Measurements from ENCODE around the gene C1orf35. TPM values are rescaled to one million over a fixed set of nuclear protein-coding genes. Genes with fewer than 3 reads are reported as not detected.
A peak's percentile ranks its signal among the peaks of the same experiment; 100 is the strongest.

C1orf35 gene
- total RNA-seq, 1 donor from 2014 or later, result 14.7 TPM

- Histone ChIP-seq H3K4me3 (peak within 1 kb of the TSS; percentile 78 to 89), H3K4me1 (peaks cover 46% of the 10 kb centered on the region), H3K9me3 (no peaks in the 10 kb centered on the region), H3K27ac (peak within 1 kb of the TSS; percentile 96), H3K27me3 (no peaks in the 10 kb centered on the region), H3K36me3 (no peaks in the 10 kb centered on the region)
- intact Hi-C loops (cut with DNase I), result loop anchor here (2.0 to 10.0 kb wide), 3 partner anchors 25 to 345 kb away; partner anchors contain the start of genes IBA57, RNF187 and TRIM11
- DNase-seq (ENCODE audit: extremely low spot score in 2 of 2), result peak; percentile 100
- TF ChIP-seq CTCF (IDR thresholded peaks at IDR 0.05) (peak; percentile 26 to 32 (median 27)), POLR2AphosphoS5 (IDR thresholded peaks at IDR 0.05; ENCODE audit: insufficient read depth in 1 of 2, low read depth in 1 of 2) (peak; percentile 88 to 91), POLR2A (IDR thresholded peaks at IDR 0.05) (peak; percentile 69 to 93)
These were observed 37.0 kb upstream of the C1orf35 start, which contains the start of gene GUK1 for GRCh38 chr1:228139931-228140723. TSS of gene GUK1 (plus strand) at chr1:228140279. CDS start at chr1:228140303, 24 bp downstream.

GRCh38 chr1:228139406-228139930 lies 36.3 kb upstream of the C1orf35 start:
- intact Hi-C loops (cut with DNase I), result loop anchor here (10.0 kb wide), 1 partner anchor 345 kb away; the partner anchor contains the start of gene RNF187
- Histone ChIP-seq H3K36me3 (no peaks in the 10 kb centered on the region), H3K4me1 (peaks cover 40% of the 10 kb centered on the region), H3K4me3 (peak overlapping the region; percentile 78 to 89), H3K9me3 (no peaks in the 10 kb centered on the region), H3K27me3 (no peaks in the 10 kb centered on the region), H3K27ac (peak overlapping the region; percentile 96)
- TF ChIP-seq POLR2A (IDR thresholded peaks at IDR 0.05), result peak in 1 of 2 donors; percentile 50
- no peak for TF ChIP-seq CTCF (IDR thresholded peaks at IDR 0.05)
- peak in 1 of 2 donors; percentile 87 for DNase-seq (ENCODE audit: extremely low spot score in 2 of 2)

- intact Hi-C loops (cut with DNase I), result loop anchor here (10.0 kb wide), 1 partner anchor 348 kb away; the partner anchor contains the start of gene RNF187
These were observed 33.8 kb upstream of the C1orf35 start for GRCh38 chr1:228136901-228137300.

GRCh38 chr1:228134591-228134990 lies 31.5 kb upstream of the C1orf35 start:
- no peak overlapping the region for H3K4me3 ChIP-seq
- DNase-seq (ENCODE audit: extremely low spot score in 2 of 2), result no peak
- TF ChIP-seq POLR2AphosphoS5 (IDR thresholded peaks at IDR 0.05; ENCODE audit: insufficient read depth in 1 of 2, low read depth in 1 of 2) (no peak), POLR2A (IDR thresholded peaks at IDR 0.05) (no peak), CTCF (IDR thresholded peaks at IDR 0.05) (no peak)
- H3K9me3 ChIP-seq, result no peaks in the 10 kb centered on the region
- H3K36me3 ChIP-seq, result no peaks in the 10 kb centered on the region
- H3K27me3 ChIP-seq, result no peaks in the 10 kb centered on the region
- peaks cover 6% of the 10 kb centered on the region for H3K4me1 ChIP-seq
- no peak overlapping the region for H3K27ac ChIP-seq
- intact Hi-C loops (cut with DNase I), result loop anchor here (10.0 kb wide), 1 partner anchor 350 kb away; the partner anchor contains the start of gene RNF187

More at GRCh38 chr1:228136901-228137300, 33.8 kb upstream of the C1orf35 start:
- Histone ChIP-seq H3K4me3 (no peak overlapping the region), H3K27me3 (no peaks in the 10 kb centered on the region), H3K9me3 (no peaks in the 10 kb centered on the region), H3K36me3 (no peaks in the 10 kb centered on the region), H3K27ac (no peak overlapping the region), H3K4me1 (peaks cover 14% of the 10 kb centered on the region)
- TF ChIP-seq POLR2A (IDR thresholded peaks at IDR 0.05) (no peak), CTCF (IDR thresholded peaks at IDR 0.05) (no peak), POLR2AphosphoS5 (IDR thresholded peaks at IDR 0.05; ENCODE audit: insufficient read depth in 1 of 2, low read depth in 1 of 2) (no peak)
- no peak for DNase-seq (ENCODE audit: extremely low spot score in 2 of 2)
